Activated CD4-positive, alpha-beta T cell treated with anti-CD3 and anti-CD28 coated beads, Interleukin-2, amount 10 ng/mL, durations not matched to agents 7 days and 5 days (primary cell): Measurements from ENCODE around the gene FLNA. TPM values are rescaled to one million over a fixed set of nuclear protein-coding genes. Genes with fewer than 3 reads are reported as not detected.

Experiments
- CTCF ChIA-PET: fragments of 350-600 bp; sonication (Branson Sonifier 250); formaldehyde crosslinking; loops from one replicate; lab custom pipeline; 2021; ENCODE audit warnings: antibody characterized with exemption; lab: Charles Lee
- POLR2A ChIA-PET: fragments of 350-600 bp; sonication (Branson Sonifier 250); formaldehyde crosslinking; loops from one replicate; lab custom pipeline; 2021; ENCODE audit warnings: antibody characterized with exemption; lab: Charles Lee
- DNase-seq: peaks from one replicate; pipeline ENCODE4 v3.0.0-alpha.2; 2020
- H3K27ac Mint-ChIP-seq: one replicate; pipeline ENCODE4 v1.8.0; 2021; ENCODE audit warnings: mild to moderate bottlenecking, moderate library complexity, mixed read lengths
- H3K27me3 Mint-ChIP-seq: one replicate; pipeline ENCODE4 v1.8.0; 2021; ENCODE audit warnings: mixed read lengths
- H3K36me3 Mint-ChIP-seq: one replicate; pipeline ENCODE4 v1.8.0; 2021; ENCODE audit warnings: low read depth, mixed read lengths
- H3K4me1 Mint-ChIP-seq: one replicate; pipeline ENCODE4 v1.8.0; 2021; ENCODE audit warnings: mixed read lengths
- H3K4me3 Mint-ChIP-seq: one replicate; pipeline ENCODE4 v1.8.0; 2021; ENCODE audit warnings: mild to moderate bottlenecking, moderate library complexity, mixed read lengths
- H3K9me3 Mint-ChIP-seq: one replicate; pipeline ENCODE4 v1.8.0; 2021; ENCODE audit warnings: mixed read lengths
- total RNA-seq, 2 experiments: library from RNA; stranded (reverse); gene quantifications; one replicate each; pipeline ENCODE4 v1.2.3, GENCODE V29; 2021

FLNA gene
- total RNA-seq, 2 experiments from 2014 or later, result 1,440 to 1,524 TPM

DNA sequence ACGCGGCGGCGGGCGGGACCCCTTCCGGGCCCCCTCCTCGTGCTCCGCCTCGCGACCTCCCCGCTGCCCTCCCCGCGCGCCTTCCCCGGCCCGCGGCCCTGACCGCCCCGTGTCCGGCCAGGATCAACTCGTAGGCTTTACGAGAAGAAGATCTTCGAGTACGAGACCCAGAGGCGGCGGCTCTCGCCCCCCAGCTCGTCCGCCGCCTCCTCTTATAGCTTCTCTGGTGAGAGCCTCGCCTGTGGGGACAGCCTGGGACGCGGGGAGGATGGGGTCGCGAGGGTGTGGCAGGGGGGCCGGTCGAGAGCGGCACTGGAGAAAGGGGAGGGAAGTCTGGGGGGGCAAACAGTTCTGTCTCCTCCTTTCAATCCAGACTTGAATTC lies 5.1 kb upstream of the FLNA start:
- H3K4me3 Mint-ChIP-seq, result peak overlapping the region; percentile 79
- no peak for DNase-seq
- no peaks in the 10 kb centered on the region for H3K9me3 Mint-ChIP-seq
- peak overlapping the region; percentile 91 for H3K27ac Mint-ChIP-seq
- ChIA-PET CTCF (no interaction called here), POLR2A (no interaction called here)
- H3K36me3 Mint-ChIP-seq, result peaks cover 9% of the 10 kb centered on the region
- peaks cover 28% of the 10 kb centered on the region for H3K4me1 Mint-ChIP-seq
- no peaks in the 10 kb centered on the region for H3K27me3 Mint-ChIP-seq

GRCh38 chrX:154378799-154379568 lies 4.5 kb upstream of the FLNA start, which contains the start of gene EMD:
Gene EMD (plus strand): TSS chrX:154379295. CDS start chrX:154379485, 190 bp downstream.
- DNase-seq, result peak; percentile 96
- H3K27ac Mint-ChIP-seq, result peak within 1 kb of the TSS; percentile 91
- ChIA-PET POLR2A (no interaction called here), CTCF (interaction anchor here (0.8 kb wide), 1 partner anchor 405 kb away, joined by 3 read pairs; no protein-coding TSS in a partner anchor)
- peak within 1 kb of the TSS; percentile 79 for H3K4me3 Mint-ChIP-seq
- peaks cover 9% of the 10 kb centered on the region for H3K36me3 Mint-ChIP-seq
- peaks cover 28% of the 10 kb centered on the region for H3K4me1 Mint-ChIP-seq
- no peaks in the 10 kb centered on the region for H3K27me3 Mint-ChIP-seq
- H3K9me3 Mint-ChIP-seq, result no peaks in the 10 kb centered on the region

GRCh38 chrX:154378059-154378798 lies 3.8 kb upstream of the FLNA start:
- Mint-ChIP-seq H3K4me3 (peak overlapping the region; percentile 79), H3K4me1 (peaks cover 31% of the 10 kb centered on the region), H3K27me3 (no peaks in the 10 kb centered on the region), H3K27ac (peak overlapping the region; percentile 91), H3K36me3 (peaks cover 9% of the 10 kb centered on the region), H3K9me3 (no peaks in the 10 kb centered on the region)
- CTCF ChIA-PET, result interaction anchor here (0.8 kb wide), 1 partner anchor 405 kb away, joined by 3 read pairs; no protein-coding TSS in a partner anchor
- peak; percentile 29 for DNase-seq
- POLR2A ChIA-PET, result no interaction called here

DNA sequence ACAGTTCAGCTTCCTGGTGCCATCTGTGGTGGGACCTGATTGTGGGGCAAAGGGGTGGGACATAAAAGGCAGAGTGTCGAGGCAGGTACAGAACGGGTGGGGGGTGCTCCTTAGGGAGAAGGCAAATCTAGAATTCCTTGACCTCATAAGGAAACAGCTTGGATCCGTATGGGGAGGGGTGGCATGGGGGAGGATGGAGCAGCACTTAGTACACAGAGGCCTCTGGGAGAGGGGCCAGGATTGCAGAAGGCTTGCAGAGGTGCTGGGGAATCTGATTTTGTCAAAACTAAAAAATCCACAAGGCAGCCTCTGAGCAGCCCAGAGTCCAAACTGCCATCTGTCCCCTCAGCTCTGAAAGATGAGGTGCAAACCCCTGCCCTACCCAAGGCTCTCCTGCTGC lies 2.3 kb upstream of the FLNA start:
- peaks cover 38% of the 10 kb centered on the region for H3K4me1 Mint-ChIP-seq
- H3K36me3 Mint-ChIP-seq, result peaks cover 9% of the 10 kb centered on the region
- H3K9me3 Mint-ChIP-seq, result no peaks in the 10 kb centered on the region
- H3K27ac Mint-ChIP-seq, result peak overlapping the region; percentile 91
- ChIA-PET CTCF (no interaction called here), POLR2A (no interaction called here)
- no peak for DNase-seq
- H3K4me3 Mint-ChIP-seq, result no peak overlapping the region
- H3K27me3 Mint-ChIP-seq, result no peaks in the 10 kb centered on the region

DNA sequence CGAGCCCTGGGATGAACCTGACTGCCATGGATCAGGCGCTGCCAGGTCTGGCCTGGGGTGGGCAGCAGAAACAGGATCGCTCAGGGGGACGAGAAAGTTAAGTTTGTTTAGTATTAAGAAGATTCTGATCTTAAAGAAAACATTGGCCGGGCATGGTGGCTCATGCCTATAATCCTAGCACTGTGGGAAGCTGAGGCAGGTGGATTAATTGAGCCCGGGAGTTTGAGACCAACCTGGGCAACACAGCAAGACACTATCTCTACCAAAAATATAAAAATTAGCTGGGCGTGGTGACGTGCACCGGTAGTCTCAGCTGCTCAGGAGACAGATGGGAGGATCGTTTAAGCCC lies 696 bp upstream of the FLNA start:
- Mint-ChIP-seq H3K4me1 (peaks cover 30% of the 10 kb centered on the region), H3K27ac (no peak overlapping the region), H3K4me3 (peak overlapping the region; percentile 51), H3K36me3 (peaks cover 8% of the 10 kb centered on the region), H3K27me3 (no peaks in the 10 kb centered on the region), H3K9me3 (no peaks in the 10 kb centered on the region)
- ChIA-PET CTCF (interaction anchor here (0.5 to 1.0 kb wide), 2 partner anchors 9 to 238 kb away, joined by 3 read pairs; no protein-coding TSS in a partner anchor), POLR2A (no interaction called here)
- DNase-seq, result no peak

DNA sequence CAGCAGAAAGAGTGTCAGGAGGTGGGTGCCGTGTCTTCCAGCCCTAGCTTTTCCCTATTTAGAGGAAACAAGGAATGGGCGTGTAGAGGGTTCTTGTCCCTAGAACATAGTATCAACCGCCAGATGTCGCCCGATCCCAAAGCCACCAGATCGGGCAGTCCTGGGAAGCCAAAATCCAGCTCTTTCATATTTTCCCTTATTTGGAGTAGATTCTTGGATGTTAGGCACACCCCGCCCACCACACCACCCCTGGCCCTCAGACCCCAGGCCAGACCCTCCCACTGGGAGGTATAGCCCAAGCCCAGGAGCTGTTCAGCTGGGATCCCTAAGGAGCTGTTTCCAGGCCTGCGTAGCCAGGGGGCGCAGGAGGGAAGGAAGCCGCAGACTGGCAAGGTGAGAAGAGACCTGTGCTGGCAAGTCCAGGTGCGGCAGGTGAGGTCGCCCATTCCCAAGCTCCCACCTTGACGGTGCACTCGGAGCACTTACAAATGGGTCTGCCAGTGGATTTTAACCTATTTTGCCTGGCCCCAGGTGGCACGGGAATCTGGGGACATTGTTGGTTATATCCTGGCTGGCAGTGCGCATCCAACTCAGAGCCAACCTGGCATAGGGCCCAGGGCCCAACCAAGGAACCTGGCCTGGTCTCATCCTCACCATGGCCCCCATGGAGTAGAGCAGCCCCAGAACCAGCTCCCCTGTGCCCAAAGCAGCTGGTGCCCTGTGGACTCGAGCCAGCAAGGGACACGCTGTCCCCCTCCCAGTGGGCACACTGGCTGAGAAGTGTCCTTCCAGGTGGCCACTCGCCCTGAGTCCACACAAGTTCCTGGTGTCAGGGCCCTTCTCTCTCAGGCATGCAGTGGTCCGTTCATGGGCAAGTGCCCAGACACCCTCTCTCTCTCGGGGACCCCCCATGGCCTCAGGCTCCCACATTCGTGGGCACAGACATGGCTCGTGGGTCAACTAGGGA lies 811 bp downstream of the FLNA start:
- Mint-ChIP-seq H3K4me1 (peaks cover 26% of the 10 kb centered on the region), H3K4me3 (peak overlapping the region; percentile 76), H3K36me3 (peaks cover 12% of the 10 kb centered on the region), H3K9me3 (no peaks in the 10 kb centered on the region), H3K27me3 (no peaks in the 10 kb centered on the region), H3K27ac (peak overlapping the region; percentile 73)
- ChIA-PET CTCF (interaction anchor here (0.7 to 2.0 kb wide), 13 partner anchors 8 to 360 kb away, joined by 3 to 15 read pairs (median 4); partner anchors contain the start of gene RPL10), POLR2A (no interaction called here)
- DNase-seq, result peak; percentile 37

DNA sequence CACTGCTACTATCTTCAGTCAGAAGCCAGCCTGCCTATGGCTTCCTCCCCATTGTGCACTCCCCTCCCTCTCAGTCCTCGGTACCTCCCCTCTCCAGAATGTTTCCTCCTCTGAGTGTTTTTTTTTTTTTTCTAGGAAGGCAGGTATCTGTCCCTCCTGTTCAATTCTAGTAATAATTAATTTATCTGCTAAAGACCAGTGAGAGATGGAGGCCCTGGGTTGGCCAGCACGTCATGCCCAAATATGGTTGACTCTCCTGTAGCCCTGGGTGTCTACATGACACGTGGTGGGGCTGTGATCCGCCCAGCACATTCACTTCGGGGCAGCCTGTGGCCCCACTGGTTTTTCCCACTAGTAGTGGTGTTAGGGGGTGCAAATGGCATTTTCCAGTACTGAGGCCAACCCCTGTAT lies 1.8 kb downstream of the FLNA start:
- Mint-ChIP-seq H3K27me3 (no peaks in the 10 kb centered on the region), H3K4me3 (peak overlapping the region; percentile 76), H3K9me3 (no peaks in the 10 kb centered on the region), H3K4me1 (peaks cover 30% of the 10 kb centered on the region), H3K27ac (peak overlapping the region; percentile 87), H3K36me3 (peaks cover 20% of the 10 kb centered on the region)
- ChIA-PET POLR2A (no interaction called here), CTCF (interaction anchor here (0.7 to 2.0 kb wide), 10 partner anchors 9 to 359 kb away, joined by 3 to 15 read pairs (median 4); partner anchors contain the start of gene RPL10)
- peak; percentile 45 for DNase-seq

GRCh38 chrX:154371789-154372300 lies 2.6 kb downstream of the FLNA start:
- CTCF ChIA-PET, result no interaction called here
- Mint-ChIP-seq H3K36me3 (peaks cover 24% of the 10 kb centered on the region), H3K9me3 (no peaks in the 10 kb centered on the region), H3K4me3 (peak overlapping the region; percentile 76), H3K27ac (peak overlapping the region; percentile 87), H3K4me1 (peaks cover 26% of the 10 kb centered on the region), H3K27me3 (no peaks in the 10 kb centered on the region)
- POLR2A ChIA-PET, result no interaction called here
- DNase-seq, result no peak

DNA sequence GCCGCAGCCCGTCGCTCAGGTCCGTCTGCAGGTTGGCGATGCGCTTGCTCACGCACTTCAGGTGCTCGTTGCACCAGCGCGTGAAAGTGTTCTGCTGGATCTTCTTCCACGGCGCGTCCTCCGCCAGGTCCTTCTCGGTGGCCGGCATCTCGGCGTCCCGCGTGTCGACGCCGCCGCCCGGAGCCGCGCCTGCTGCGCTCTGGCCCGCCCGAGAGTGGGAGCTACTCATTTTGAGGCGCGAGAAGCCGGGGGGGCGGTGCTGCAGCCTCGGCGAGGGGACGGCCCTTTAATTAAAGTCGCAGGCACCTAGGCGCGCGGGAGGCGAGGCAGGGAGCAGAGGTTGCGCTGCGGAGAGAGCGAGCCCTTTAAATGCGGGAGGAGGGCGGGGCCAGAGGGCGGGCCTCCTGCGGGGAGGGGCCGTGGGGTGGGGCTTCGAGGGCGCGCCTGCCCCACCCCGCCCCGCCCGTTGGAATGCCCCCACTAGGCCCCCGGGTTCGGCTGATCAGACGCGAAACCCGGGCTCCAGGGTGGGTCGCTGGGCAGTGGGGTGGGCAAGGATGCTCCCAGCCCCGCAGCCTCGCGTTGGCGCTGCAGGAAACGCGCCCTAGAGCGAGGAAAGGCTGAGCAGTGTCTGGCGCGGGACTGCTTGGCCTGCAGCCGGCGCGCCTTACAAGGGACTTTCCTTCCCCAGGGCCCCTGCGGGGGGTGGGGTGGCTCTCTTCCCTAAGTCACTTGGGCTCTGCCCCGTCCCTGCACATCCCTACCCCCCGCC lies 3.2 kb downstream of the FLNA start:
- POLR2A ChIA-PET, result interaction anchor here (0.7 kb wide), 2 partner anchors 12 to 369 kb away, joined by 5 to 7 read pairs; no protein-coding TSS in a partner anchor
- H3K27ac Mint-ChIP-seq, result peak overlapping the region; percentile 82
- no peaks in the 10 kb centered on the region for H3K9me3 Mint-ChIP-seq
- H3K27me3 Mint-ChIP-seq, result no peaks in the 10 kb centered on the region
- H3K4me3 Mint-ChIP-seq, result peak overlapping the region; percentile 76
- peaks cover 27% of the 10 kb centered on the region for H3K36me3 Mint-ChIP-seq
- CTCF ChIA-PET, result interaction anchor here (0.7 kb wide), 1 partner anchor 616 kb away, joined by 3 read pairs; no protein-coding TSS in a partner anchor
- DNase-seq, result peak; percentile 94
- H3K4me1 Mint-ChIP-seq, result peaks cover 24% of the 10 kb centered on the region

DNA sequence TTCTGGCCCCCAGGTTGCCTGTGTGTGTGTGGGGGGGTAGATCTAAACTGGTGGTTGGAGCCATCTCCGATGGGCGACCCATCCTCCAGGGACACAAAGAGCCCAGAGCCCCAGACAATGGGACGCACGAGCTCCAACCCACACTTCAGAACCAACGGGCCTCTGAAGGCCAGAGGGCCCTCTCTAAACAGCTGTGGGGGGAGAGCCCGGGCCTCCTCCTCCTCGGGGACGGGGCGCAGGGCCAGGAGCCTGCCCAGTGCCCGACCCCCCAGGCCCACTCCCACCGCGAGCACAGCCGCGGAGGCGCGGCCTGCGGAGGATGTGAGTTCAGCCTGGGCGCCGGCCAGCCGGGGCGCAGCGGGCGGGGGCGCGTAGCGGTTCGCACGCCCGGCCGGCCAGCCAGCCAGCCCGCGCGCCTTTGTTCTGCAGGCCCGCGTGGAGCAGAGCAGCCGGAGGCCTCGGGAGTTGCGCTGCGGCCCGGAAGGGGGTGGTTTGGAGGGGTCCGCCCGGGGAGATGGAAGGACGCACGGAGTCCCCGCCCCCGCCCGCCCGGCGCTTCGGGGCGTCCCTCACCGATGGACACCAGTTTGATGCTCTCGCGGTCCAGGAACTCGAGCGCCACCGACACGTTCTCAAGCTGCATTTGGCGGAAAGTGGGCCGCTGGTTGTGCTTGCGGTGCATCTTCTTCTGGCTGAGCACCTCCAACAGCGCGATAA lies 4.0 kb downstream of the FLNA start:
- peaks cover 29% of the 10 kb centered on the region for H3K36me3 Mint-ChIP-seq
- CTCF ChIA-PET, result no interaction called here

More for the DNA sequence above, 4.0 kb downstream of the FLNA start:
- DNase-seq, result no peak
- H3K27ac Mint-ChIP-seq, result peak overlapping the region; percentile 91
- peaks cover 26% of the 10 kb centered on the region for H3K4me1 Mint-ChIP-seq
- H3K4me3 Mint-ChIP-seq, result peak overlapping the region; percentile 94
- H3K9me3 Mint-ChIP-seq, result no peaks in the 10 kb centered on the region
- H3K27me3 Mint-ChIP-seq, result no peaks in the 10 kb centered on the region
- POLR2A ChIA-PET, result no interaction called here
